GM12878 (cell line): ENCODE data around the gene PLXNC1. TPM values are rescaled to one million over a fixed set of nuclear protein-coding genes. Genes with fewer than 3 reads are reported as not detected.

Experiments used
- ATAC-seq: fragments of 200-7000 bp; cut with Tn5 transposase; 3 replicates; pipeline ENCODE4 v1.9.1; 2020; ENCODE audit warnings: mild to moderate bottlenecking, moderate library complexity
- BruUV-seq: library from RNA; stranded (reverse); fragments of 400-500 nt; replicated peaks from 2 replicates; lab custom pipeline; 2021; lab: Mats Ljungman, UMichigan
- CTCF ChIA-PET: fragments of 300-600 bp; sonication (Branson Sonifier 250); formaldehyde crosslinking; extraction: SDS; loops from one replicate; lab custom pipeline; 2021; ENCODE audit warnings: inconsistent platforms; lab: Yijun Ruan, JAX
- POLR2A ChIA-PET: fragments of 350-600 bp; formaldehyde crosslinking; extraction: SDS; loops from one replicate; lab custom pipeline; 2021; ENCODE audit warnings: inconsistent platforms; lab: Charles Lee
- RAD21 ChIA-PET: fragments of 300-600 bp; sonication (Branson Sonifier 250); formaldehyde crosslinking; loops from one replicate; lab custom pipeline; 2023; ENCODE audit warnings: antibody characterized with exemption; ENCODE audit not compliant: unreplicated experiment; lab: Charles Lee
- SMC1A ChIA-PET: fragments of 300-600 bp; sonication (Branson Sonifier 250); formaldehyde crosslinking; loops from one replicate; lab custom pipeline; 2023; ENCODE audit not compliant: unreplicated experiment, uncharacterized antibody; lab: Charles Lee
- DNase-seq: peaks from one replicate; pipeline ENCODE4 v3.0.0-alpha.2; 2011; ENCODE audit warnings: low read depth, low spot score
- FAIRE-seq: peaks from 3 replicates; lab custom pipeline; 2011; peaks lifted over from hg19 to GRCh38; lab: Jason Lieb, UNC
- H2AFZ ChIP-seq: 2 replicates; pipeline ENCODE4 v1.6.0; 2011; ENCODE audit warnings: low read depth, low read length, control low read depth; ENCODE audit not compliant: control insufficient read depth
- H3K27ac ChIP-seq: 2 replicates; pipeline ENCODE4 v1.5.1; 2011; ENCODE audit warnings: control low read depth; ENCODE audit not compliant: control insufficient read depth, insufficient read depth
- H3K27me3 ChIP-seq, 2 experiments: replicated peaks in 1 of 2; 2 replicates each; pipeline versions ENCODE4 v1.6.0 to v1.6.1; 2011; ENCODE audit warnings: low read length in 1 of 2; ENCODE audit not compliant: control insufficient read depth in 2 of 2, insufficient read depth in 2 of 2
- H3K36me3 ChIP-seq, 2 experiments: 2 replicates each; pipeline ENCODE4 v1.5.1; 2011; ENCODE audit warnings: low read length in 1 of 2; ENCODE audit not compliant: control insufficient read depth in 2 of 2, insufficient read depth in 2 of 2
- H3K4me1 ChIP-seq: 2 replicates; pipeline ENCODE4 v1.6.1; 2011; ENCODE audit warnings: mild to moderate bottlenecking, low read length, moderate library complexity, mixed read lengths; ENCODE audit not compliant: control insufficient read depth, insufficient read depth
- H3K4me2 ChIP-seq: 2 replicates; pipeline ENCODE4 v1.6.0; 2011; ENCODE audit warnings: control low read depth; ENCODE audit not compliant: control insufficient read depth, insufficient read depth
- H3K4me3 ChIP-seq: fragments of 200-600 bp; sonication (generic); 2 replicates; pipeline ENCODE4 v1.5.1; 2016
- H3K79me2 ChIP-seq: 2 replicates; pipeline ENCODE4 v1.6.0; 2011; ENCODE audit warnings: low read length; ENCODE audit not compliant: control insufficient read depth, insufficient read depth
- H3K9ac ChIP-seq: 2 replicates; pipeline ENCODE4 v1.8.0; 2011; ENCODE audit warnings: low read length, control low read depth, mixed read lengths; ENCODE audit not compliant: control insufficient read depth, insufficient read depth
- H3K9me3 ChIP-seq: replicated peaks from 3 replicates; pipeline ENCODE4 v1.5.1; 2011; ENCODE audit warnings: mild to moderate bottlenecking, low read length; ENCODE audit not compliant: control insufficient read depth, insufficient read depth
- H4K20me1 ChIP-seq: 2 replicates; pipeline ENCODE4 v1.6.0; 2011; ENCODE audit not compliant: control insufficient read depth, insufficient read depth
- ATF7 ChIP-seq: fragments of 450-650 bp; IDR thresholded peaks from 2 replicates; pipeline ENCODE4 v1.6.1; 2016; ENCODE audit warnings: low read depth, mild to moderate bottlenecking
- BHLHE40 ChIP-seq, 2 experiments: fragments of 450-650 bp in 1 of 2; IDR thresholded peaks; 2 replicates each; pipeline ENCODE4 v1.6.1; 2011 to 2017; ENCODE audit warnings: low read depth in 2 of 2, borderline replicate concordance in 1 of 2, improper control_type of control experiment in 1 of 2, low read length in 1 of 2, mild to moderate bottlenecking in 1 of 2
- BRCA1 ChIP-seq: IDR thresholded peaks from 2 replicates; pipeline ENCODE4 v1.6.1; 2011; ENCODE audit warnings: low read depth, low read length, improper control_type of control experiment
- CEBPB ChIP-seq, 2 experiments: fragments of 150-350 bp in 1 of 2; IDR thresholded peaks; 2 replicates each; pipeline ENCODE4 v1.6.1; 2012 to 2014; ENCODE audit warnings: low read depth in 2 of 2, low read length in 2 of 2, borderline replicate concordance in 1 of 2, inconsistent platforms in 1 of 2
- FOXK2 ChIP-seq: fragments of 450-650 bp; IDR thresholded peaks from 2 replicates; pipeline ENCODE4 v1.6.1; 2017; ENCODE audit warnings: mild to moderate bottlenecking, moderate library complexity
- KAT2A ChIP-seq: conservative IDR thresholded peaks from 2 replicates; pipeline ENCODE4 v1.6.1; 2011; ENCODE audit warnings: low read depth, low read length; ENCODE audit not compliant: control insufficient read depth
- KDM1A ChIP-seq: fragments of 200-600 bp; sonication (generic); IDR thresholded peaks from 2 replicates; pipeline ENCODE4 v1.6.1; 2016; ENCODE audit warnings: borderline replicate concordance
- MTA3 ChIP-seq: IDR thresholded peaks from 2 replicates; pipeline ENCODE4 v1.6.1; 2012; ENCODE audit warnings: low read length, inconsistent platforms, borderline replicate concordance
- SIX5 ChIP-seq: IDR thresholded peaks from 2 replicates; pipeline ENCODE4 v1.6.1; 2011; ENCODE audit warnings: mild to moderate bottlenecking, low read depth, low read length, moderate library complexity; ENCODE audit not compliant: severe bottlenecking
- SRF ChIP-seq, 2 experiments: IDR thresholded peaks; 2 replicates each; pipeline ENCODE4 v1.6.1; 2011; ENCODE audit warnings: low read depth in 2 of 2, low read length in 2 of 2, mild to moderate bottlenecking in 1 of 2, moderate library complexity in 1 of 2
- YY1 ChIP-seq: IDR thresholded peaks from 2 replicates; pipeline ENCODE4 v1.6.1; 2011; ENCODE audit warnings: low read depth, mild to moderate bottlenecking, low read length
- WGBS: methylation state at CpG from one replicate; pipeline ENCODE4 v1.1.6; 2016; ENCODE audit warnings: low lambda C conversion rate; ENCODE audit not compliant: insufficient replicate concordance, insufficient coverage; ENCODE audit errors: missing lambda C conversion rate; 5-methylcytosine and 5-hydroxymethylcytosine counted together
- in situ Hi-C: fragments of 300-500 bp; cut with MboI; formaldehyde crosslinking; loops from 9 replicates; pipeline ENCODE4 v1.14.3; 2018; ENCODE audit warnings: mixed read lengths
- intact Hi-C: fragments of 100-400 bp; cut with micrococcal nuclease; formaldehyde crosslinking; loops from one replicate; pipeline ENCODE4 v1.14.2; 2022; ENCODE audit not compliant: unreplicated experiment
- polyA plus RNA-seq, 11 experiments: library from polyadenylated mRNA; depleted of rRNA in 4 of 11; unstranded in 6 of 11; stranded (reverse) in 5 of 11; fragments of >200 nt; fragmentation: Nextera tagmentation in 4 of 11; fragmentation: Illumina TruSeq in 1 of 11; extraction: Ambion mirVana in 4 of 11; extraction: Trizol in 1 of 11; gene quantifications; 1 replicate in 1 of 11; 2 replicates in 10 of 11; pipeline versions ENCODE4 v1.2.1 to v1.2.3, GENCODE V29; 2011 to 2016; ENCODE audit warnings: inconsistent platforms in 2 of 11, missing spikeins in 2 of 11, low read depth in 1 of 11
- total RNA-seq, 4 experiments: library from RNA; depleted of rRNA in 3 of 4; stranded (reverse); fragments of >200 nt in 3 of 4; fragmentation: Illumina TruSeq in 1 of 4; extraction: Trizol in 1 of 4; gene quantifications; 2 replicates each; pipeline versions ENCODE4 v1.2.1 to v1.2.3, GENCODE V29; 2013 to 2021
- TF ChIP-seq, protein P1 (sequence below): IDR thresholded peaks from 2 replicates; pipeline ENCODE4 v1.6.1; 2012; ENCODE audit warnings: low read depth, low read length, improper control_type of control experiment
- TF ChIP-seq, protein P2 (sequence below): IDR thresholded peaks from 2 replicates; pipeline ENCODE4 v1.6.1; 2012; ENCODE audit warnings: mild to moderate bottlenecking, low read depth, low read length
- TF ChIP-seq, protein P3 (sequence below): IDR thresholded peaks from 2 replicates; pipeline ENCODE4 v1.6.1; 2012; ENCODE audit warnings: low read depth, low read length, improper control_type of control experiment
- TF ChIP-seq, protein P4 (sequence below): fragments of 450-650 bp; IDR thresholded peaks from 2 replicates; pipeline ENCODE4 v1.6.1; 2016; ENCODE audit warnings: mild to moderate bottlenecking
- TF ChIP-seq, protein P5 (sequence below): IDR thresholded peaks from 2 replicates; pipeline ENCODE4 v1.6.1; 2011; ENCODE audit warnings: low read depth, low read length, improper control_type of control experiment, borderline replicate concordance

Gene PLXNC1
- total and polyA plus RNA-seq, 10 of the 15 experiments (the other 5 are each of a cell fraction or from before 2014, with no cell fraction given) = 5.2 to 41.2 (median 24.6) TPM

DNA sequence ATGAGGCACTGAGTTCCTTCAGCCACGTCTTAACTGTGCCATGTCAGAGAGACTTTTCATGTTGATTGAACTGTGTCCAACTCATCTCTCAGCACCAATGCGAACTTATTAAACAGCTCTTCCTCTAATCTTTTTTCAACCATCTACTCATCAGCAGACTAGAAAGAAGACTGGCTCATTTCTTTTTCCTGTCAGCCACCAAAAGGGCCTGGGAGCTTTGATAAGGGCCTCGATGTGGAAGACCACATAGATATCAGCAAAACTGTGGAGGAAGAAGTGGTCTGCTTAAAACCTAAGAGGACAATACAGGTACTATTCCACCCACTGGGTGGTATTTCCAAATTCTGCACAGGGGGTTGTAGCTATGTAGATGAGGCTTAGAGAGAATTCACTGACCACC is 3.6 kb upstream of the PLXNC1 start:
- BruUV-seq = no TSS peak
- ChIA-PET CTCF (interaction anchor here (0.5 to 5.1 kb wide), 15 partner anchors 10 to 1338 kb away, joined by 3 to 51 read pairs (median 4); no protein-coding TSS in a partner anchor), RAD21 (interaction anchor here (0.6 to 4.3 kb wide), 13 partner anchors 10 to 1415 kb away, joined by 3 to 23 read pairs (median 5); no protein-coding TSS in a partner anchor), SMC1A (interaction anchor here (0.6 to 4.1 kb wide), 17 partner anchors 9 to 394 kb away, joined by 3 to 35 read pairs (median 5); no protein-coding TSS in a partner anchor), POLR2A (no interaction called here)
- no peak for FAIRE-seq
- peaks cover 8% of the 10 kb centered on the region for H3K4me1 ChIP-seq
- no peak for ATAC-seq
- in situ Hi-C loops = loop anchor here (5.0 kb wide), 1 partner anchor 728 kb away; no protein-coding TSS in a partner anchor
- no peak for DNase-seq
- H3K9ac ChIP-seq = no peak overlapping the region
- no peak overlapping the region for H3K27ac ChIP-seq
- peaks cover 12% of the 10 kb centered on the region for H3K79me2 ChIP-seq
- H2AFZ ChIP-seq = no peak overlapping the region
- intact Hi-C loops = loop anchor here (5.0 kb wide), 3 partner anchors 163 to 733 kb away; no protein-coding TSS in a partner anchor
- H3K9me3 ChIP-seq = no peaks in the 10 kb centered on the region
- no peak overlapping the region for H3K4me2 ChIP-seq
- WGBS = 48% methylated on average over 3 of the region's 3 CpGs
- no peaks in the 10 kb centered on the region for H3K27me3 ChIP-seq
- H4K20me1 ChIP-seq = no peaks in the 10 kb centered on the region
- no peak overlapping the region for H3K4me3 ChIP-seq
- no peaks in the 10 kb centered on the region for H3K36me3 ChIP-seq
- TF ChIP-seq CEBPB (IDR thresholded peaks at IDR 0.05; ENCODE audit: borderline replicate concordance in 1 of 2, low read depth in 2 of 2, low read length in 2 of 2) (no peak), KAT2A (no peak), BRCA1 (no peak), SRF (IDR thresholded peaks at IDR 0.05; ENCODE audit: low read depth in 2 of 2, low read length in 2 of 2) (no peak), YY1 (no peak), MTA3 (no peak), BHLHE40 (IDR thresholded peaks at IDR 0.05; ENCODE audit: borderline replicate concordance in 1 of 2, low read depth in 2 of 2, low read length in 1 of 2) (no peak), ATF7 (no peak), FOXK2 (no peak), KDM1A (no peak), SIX5 (no peak)
- TF ChIP-seq, protein P1, sequence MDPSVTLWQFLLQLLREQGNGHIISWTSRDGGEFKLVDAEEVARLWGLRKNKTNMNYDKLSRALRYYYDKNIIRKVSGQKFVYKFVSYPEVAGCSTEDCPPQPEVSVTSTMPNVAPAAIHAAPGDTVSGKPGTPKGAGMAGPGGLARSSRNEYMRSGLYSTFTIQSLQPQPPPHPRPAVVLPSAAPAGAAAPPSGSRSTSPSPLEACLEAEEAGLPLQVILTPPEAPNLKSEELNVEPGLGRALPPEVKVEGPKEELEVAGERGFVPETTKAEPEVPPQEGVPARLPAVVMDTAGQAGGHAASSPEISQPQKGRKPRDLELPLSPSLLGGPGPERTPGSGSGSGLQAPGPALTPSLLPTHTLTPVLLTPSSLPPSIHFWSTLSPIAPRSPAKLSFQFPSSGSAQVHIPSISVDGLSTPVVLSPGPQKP = no peak
- TF ChIP-seq, protein P2, sequence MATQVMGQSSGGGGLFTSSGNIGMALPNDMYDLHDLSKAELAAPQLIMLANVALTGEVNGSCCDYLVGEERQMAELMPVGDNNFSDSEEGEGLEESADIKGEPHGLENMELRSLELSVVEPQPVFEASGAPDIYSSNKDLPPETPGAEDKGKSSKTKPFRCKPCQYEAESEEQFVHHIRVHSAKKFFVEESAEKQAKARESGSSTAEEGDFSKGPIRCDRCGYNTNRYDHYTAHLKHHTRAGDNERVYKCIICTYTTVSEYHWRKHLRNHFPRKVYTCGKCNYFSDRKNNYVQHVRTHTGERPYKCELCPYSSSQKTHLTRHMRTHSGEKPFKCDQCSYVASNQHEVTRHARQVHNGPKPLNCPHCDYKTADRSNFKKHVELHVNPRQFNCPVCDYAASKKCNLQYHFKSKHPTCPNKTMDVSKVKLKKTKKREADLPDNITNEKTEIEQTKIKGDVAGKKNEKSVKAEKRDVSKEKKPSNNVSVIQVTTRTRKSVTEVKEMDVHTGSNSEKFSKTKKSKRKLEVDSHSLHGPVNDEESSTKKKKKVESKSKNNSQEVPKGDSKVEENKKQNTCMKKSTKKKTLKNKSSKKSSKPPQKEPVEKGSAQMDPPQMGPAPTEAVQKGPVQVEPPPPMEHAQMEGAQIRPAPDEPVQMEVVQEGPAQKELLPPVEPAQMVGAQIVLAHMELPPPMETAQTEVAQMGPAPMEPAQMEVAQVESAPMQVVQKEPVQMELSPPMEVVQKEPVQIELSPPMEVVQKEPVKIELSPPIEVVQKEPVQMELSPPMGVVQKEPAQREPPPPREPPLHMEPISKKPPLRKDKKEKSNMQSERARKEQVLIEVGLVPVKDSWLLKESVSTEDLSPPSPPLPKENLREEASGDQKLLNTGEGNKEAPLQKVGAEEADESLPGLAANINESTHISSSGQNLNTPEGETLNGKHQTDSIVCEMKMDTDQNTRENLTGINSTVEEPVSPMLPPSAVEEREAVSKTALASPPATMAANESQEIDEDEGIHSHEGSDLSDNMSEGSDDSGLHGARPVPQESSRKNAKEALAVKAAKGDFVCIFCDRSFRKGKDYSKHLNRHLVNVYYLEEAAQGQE = no peak
- TF ChIP-seq, protein P3, sequence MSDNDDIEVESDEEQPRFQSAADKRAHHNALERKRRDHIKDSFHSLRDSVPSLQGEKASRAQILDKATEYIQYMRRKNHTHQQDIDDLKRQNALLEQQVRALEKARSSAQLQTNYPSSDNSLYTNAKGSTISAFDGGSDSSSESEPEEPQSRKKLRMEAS = no peak
- TF ChIP-seq, protein P4, sequence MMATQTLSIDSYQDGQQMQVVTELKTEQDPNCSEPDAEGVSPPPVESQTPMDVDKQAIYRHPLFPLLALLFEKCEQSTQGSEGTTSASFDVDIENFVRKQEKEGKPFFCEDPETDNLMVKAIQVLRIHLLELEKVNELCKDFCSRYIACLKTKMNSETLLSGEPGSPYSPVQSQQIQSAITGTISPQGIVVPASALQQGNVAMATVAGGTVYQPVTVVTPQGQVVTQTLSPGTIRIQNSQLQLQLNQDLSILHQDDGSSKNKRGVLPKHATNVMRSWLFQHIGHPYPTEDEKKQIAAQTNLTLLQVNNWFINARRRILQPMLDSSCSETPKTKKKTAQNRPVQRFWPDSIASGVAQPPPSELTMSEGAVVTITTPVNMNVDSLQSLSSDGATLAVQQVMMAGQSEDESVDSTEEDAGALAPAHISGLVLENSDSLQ = no peak
- TF ChIP-seq, protein P5, sequence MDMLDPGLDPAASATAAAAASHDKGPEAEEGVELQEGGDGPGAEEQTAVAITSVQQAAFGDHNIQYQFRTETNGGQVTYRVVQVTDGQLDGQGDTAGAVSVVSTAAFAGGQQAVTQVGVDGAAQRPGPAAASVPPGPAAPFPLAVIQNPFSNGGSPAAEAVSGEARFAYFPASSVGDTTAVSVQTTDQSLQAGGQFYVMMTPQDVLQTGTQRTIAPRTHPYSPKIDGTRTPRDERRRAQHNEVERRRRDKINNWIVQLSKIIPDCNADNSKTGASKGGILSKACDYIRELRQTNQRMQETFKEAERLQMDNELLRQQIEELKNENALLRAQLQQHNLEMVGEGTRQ = no peak
